Stimulated activated CD4-positive, alpha-beta T cell treated with anti-CD3 and anti-CD28 coated beads, Interleukin-15, amount 100 ng/mL, for 48 hours (primary cell): Measurements from ENCODE around the gene LPAR4.
"Not testable (repeated sequence)": the region's sequence is repeated elsewhere in the genome, so short reads cannot be mapped to it uniquely, and the experiment has no call there.

Source experiments
- DNase-seq, 2 donors: peaks; one replicate each; pipeline ENCODE4 v3.0.0-alpha.2; 2020; ENCODE audit warnings: low read depth in 2 of 2

LPAR4 gene, protein sequence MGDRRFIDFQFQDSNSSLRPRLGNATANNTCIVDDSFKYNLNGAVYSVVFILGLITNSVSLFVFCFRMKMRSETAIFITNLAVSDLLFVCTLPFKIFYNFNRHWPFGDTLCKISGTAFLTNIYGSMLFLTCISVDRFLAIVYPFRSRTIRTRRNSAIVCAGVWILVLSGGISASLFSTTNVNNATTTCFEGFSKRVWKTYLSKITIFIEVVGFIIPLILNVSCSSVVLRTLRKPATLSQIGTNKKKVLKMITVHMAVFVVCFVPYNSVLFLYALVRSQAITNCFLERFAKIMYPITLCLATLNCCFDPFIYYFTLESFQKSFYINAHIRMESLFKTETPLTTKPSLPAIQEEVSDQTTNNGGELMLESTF

DNA sequence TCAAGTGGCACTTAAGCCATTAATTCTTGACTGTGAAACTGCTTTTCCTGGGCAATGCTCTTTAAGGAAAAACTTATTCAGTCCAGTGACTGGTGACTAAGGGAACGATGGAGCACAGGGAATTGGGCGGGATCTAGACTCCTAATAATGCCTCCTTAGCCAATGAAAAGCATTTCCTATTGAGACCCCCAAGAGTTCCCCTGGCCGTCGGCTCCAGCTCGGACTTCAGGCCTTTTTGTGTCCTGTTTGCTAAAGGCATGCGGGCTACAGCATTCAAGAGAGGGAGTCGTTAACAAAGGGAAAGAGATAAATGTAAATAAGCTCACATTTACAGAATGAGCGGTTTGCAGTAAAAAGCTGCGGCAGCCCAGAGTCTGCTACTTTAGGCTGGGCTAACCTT, at the start of gene LPAR4:
TSS of gene LPAR4 (plus strand) at position 232 of the 400 bp plus-strand sequence. CDS start 7,150 bp downstream, outside the sequence.
- no peak for DNase-seq

DNA sequence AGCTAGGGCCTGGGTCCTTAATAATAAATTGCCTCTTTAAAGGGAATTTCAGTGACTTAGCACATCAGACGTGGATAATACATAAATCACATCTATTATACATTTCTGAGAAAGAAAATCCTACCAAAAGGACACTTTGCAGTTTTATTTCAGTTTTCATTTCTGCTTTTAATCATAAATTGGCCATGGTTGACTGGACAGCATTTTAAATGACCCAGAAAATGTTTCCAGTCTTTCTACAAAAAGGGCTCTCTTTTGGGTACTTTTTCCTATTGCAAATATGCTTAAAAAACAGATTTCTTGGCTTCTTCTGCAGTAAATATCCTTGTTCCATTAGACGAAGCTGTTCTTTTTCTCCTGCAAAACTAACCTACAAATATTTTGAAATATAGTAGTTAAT, 41.4 kb upstream of the LPAR4 start:
- no peak for DNase-seq

DNA sequence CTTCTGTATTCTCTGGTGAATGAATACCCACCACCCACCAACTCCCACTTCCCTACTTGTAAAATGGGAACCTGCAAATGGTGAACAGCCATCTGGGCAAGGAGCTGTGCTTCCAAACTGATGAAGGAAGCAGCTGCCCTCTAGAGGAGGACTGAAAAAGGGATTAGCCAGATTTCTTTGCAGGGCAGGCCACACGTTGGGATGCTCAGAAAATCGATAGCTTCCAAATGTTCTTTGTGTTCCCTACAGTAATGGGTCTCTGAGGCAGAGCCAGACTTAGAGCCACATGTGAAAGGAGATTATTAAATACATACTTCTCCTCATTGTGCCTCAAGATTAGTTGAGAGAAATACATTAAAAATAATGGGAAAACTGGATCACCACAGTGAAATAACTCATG, 39.3 kb upstream of the LPAR4 start:
- peak in 1 of 2 donors; percentile 1 for DNase-seq

DNA sequence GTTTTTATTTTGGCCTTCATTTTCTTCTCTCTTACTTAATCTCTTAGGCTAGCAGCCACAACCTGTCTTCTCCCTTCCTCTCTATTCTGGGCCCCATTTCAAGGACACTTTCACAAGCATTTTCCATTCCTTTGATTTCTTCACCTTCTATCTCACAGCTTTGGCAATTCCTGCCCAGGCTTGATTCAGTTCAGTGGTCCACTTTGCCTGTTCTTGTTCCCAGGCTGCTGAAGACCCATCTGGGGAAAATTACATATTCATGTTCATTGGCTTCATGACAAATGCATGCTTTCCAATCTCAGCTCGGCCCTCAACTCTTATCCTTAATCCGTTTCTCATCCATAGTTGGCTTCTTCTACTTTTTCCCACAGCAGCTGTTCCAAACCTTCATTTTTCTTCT, 38.7 kb upstream of the LPAR4 start:
- no peak for DNase-seq

DNA sequence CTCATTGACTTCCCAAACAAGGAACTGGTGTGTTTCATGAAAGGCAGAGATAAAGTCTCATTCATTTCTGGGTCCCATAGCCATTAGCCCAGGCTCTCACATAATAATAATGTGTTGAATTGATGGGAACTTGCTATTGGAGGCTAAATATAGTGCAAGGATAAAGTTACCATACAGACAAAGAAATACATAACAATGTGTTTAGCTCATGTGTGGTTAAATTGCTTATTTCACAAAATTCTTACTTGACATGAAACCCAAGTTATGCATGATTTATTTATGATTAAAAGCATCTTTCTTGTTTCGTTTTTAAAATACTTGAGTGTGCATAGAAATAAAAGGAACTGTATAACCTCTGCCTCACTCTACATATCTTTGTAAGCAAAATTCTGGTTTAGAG, 37.3 kb upstream of the LPAR4 start:
- no peak for DNase-seq

DNA sequence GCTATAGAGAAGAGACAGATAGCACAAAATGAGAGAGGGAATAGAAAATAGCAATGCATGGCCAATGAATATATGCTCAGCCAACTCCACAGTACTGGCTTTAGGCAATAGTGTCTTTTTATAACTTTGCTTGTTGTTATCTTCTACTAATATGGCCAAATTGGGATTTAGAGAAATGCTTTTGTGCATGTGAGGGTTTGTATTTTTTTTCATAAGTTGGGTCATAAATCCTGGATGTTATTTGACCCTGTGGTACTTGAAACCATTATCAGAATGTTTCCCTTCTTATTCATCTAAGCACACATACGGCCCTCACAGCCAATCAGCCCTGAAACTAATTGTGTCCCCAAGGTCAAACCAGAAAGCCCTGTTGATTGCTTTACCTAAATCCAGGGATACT, 35.2 kb upstream of the LPAR4 start:
- no peak for DNase-seq

DNA sequence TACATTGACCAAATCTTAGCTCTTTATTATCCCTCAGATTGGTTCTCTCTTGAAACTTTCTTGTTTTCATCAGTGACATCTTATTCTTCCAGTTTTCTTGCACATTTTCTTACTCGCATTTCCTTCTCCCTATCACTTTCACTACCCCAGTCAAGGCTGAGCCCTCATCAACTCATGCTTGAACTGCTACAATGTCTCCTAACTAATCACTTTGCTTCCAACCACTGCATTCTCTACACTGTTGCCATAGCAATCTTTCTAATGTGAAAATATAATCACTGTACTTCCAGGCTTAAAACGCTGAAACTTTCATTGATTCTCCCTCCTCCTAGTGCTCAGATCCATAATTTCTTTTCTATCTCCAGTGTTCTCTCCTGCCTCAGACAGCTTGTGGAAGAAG, 22.2 kb upstream of the LPAR4 start:
- no peak for DNase-seq

DNA sequence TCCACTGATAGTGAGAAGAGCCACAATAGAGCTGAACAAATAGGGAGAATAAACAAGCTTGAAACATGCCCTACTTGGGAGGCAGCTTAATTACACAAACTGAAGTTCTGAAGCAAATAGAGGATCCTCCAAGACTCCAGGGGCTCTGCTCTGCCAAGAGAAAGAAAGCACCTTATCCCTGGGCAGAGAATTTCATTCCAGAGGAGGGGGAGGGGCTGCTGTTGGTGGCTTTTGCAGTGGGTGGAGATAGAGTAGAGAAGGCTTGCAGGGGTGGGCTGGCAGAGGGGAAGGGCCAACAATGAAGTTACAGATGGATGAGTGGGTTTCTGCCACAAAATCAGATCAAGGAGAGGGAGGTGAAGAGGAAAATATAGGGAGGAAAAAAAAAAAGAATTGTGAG, 1.0 kb upstream of the LPAR4 start:
- no peak for DNase-seq

DNA sequence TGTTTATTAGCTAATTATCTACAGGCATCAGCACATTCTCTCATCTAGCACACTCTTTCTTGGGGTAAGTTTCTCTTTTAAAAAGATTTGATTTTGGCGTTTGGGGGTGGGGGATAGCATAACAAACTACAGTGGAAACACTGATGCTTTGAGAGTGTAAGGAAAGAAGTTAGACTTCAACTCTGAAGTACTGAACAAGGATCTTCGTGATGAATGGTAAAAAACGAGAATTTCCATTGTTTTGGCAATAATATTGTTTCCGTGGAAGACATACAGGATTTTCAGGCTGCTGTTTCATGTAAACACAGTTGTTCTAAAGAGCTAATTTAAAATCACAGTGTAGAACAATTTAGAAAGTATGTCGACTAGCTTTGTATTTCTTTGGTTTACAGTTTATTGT, 451 bp downstream of the LPAR4 start:
- DNase-seq: no peak

DNA sequence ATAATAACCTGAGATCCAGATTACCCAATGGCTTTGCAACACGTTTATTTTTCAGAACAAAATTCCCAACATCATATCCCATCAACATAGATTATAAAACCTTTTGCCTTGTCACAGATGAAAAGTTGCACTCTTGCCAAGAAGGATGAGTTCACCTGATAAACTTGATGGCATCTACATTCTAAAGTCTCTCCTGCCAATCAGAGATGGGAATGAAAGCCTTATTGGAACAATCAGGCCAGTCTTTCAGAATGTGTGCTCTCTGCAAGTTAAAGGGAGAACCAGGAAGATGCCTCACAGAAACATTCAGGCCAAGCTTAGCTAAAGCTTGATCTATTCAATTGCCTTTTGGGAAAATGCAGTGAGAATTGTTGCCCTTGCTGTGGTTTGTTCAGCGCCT, 1.3 kb downstream of the LPAR4 start:
- DNase-seq: no peak

DNA sequence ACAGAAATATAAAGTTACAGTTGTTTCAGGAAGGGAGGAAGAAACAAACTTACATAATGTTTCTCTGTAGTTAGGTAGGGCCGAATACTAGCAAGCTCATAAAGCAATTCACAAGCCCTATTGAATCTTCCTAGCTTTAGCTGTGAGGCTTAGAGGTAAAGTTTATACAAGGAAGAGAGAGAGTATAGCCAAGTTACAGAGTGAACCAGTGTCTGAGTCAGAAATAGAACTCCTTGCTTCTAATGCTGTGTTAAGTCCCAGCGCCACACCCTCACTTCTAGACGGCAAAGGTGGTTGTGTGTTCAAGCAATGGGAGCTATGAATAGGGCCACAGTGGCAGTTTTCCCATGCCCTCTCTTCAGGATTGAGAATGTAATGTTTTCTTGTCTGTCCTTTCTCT, 6.1 kb downstream of the LPAR4 start:
- no peak for DNase-seq

DNA sequence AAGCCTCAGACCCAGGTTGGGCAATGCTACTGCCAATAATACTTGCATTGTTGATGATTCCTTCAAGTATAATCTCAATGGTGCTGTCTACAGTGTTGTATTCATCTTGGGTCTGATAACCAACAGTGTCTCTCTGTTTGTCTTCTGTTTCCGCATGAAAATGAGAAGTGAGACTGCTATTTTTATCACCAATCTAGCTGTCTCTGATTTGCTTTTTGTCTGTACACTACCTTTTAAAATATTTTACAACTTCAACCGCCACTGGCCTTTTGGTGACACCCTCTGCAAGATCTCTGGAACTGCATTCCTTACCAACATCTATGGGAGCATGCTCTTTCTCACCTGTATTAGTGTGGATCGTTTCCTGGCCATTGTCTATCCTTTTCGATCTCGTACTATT, 7.4 kb downstream of the LPAR4 start:
- DNase-seq: no peak

DNA sequence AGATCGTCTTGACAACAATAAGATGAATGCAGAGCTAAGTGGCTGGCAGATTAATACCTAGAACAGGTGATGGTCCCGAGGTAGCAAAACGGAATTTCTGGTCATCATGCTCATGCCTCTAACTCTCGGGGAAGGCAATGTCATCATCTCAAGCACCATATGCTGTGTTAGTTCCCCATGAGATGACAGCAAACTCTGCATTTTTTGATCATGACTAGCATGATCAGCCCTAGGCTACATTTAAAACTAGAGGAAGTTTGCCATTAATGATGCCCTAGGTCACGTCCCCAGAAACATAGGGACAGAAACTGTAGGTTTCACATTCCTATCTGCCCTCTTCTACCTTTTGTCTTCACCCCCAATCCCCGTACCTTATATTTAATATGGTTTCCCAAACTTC, 11.6 kb downstream of the LPAR4 start:
- DNase-seq: no peak

DNA sequence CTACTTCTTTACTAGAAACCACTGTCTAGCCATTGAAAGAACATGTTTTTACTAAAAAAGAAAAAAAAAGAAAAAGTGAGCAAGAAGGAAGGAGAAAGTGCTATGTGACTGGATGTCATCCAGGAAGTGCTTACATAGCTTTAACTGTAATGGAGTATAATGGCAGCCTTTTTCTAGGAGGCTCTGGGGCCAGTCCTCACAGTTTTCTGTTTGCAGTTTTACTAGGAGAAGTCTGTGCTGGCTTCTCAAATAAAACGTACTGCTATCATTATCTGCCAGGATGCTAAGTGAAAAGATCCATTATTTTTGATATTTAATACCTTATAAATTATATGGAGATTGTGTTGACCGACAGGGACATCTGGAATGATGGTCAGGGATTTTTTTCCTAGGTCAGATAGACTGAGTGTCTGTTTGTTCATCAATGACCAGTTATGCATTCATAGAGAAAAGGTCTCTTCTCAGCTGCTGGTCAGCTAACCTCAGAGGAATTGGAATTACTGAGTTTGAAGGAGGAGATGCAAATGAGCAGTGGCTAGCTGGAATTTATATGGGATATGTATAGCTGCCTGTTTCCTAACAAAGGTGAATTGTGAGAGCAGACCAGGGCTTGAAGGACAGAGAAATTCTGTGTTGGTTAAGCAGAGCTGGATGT, 21.7 kb downstream of the LPAR4 start:
- no peak for DNase-seq

DNA sequence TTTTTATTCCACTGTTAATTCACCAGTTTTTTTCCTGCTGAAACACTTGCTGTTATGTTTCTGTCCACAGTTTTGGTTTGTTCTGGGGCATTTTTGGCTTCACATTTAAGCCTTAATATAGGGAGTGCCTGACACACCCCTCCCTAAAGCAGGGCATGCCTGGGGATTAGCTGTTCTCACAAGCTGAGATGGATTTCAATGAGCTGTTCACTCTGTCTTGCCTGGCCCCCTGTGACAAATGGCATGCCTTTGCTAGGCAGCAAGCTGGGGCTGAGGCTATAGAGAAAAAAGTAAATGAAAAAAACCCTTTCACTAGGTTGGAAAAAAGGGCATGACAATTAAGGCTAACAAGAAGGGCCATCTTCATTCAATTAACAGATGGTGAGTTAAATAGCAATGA, 22.4 kb downstream of the LPAR4 start:
- no peak for DNase-seq

DNA sequence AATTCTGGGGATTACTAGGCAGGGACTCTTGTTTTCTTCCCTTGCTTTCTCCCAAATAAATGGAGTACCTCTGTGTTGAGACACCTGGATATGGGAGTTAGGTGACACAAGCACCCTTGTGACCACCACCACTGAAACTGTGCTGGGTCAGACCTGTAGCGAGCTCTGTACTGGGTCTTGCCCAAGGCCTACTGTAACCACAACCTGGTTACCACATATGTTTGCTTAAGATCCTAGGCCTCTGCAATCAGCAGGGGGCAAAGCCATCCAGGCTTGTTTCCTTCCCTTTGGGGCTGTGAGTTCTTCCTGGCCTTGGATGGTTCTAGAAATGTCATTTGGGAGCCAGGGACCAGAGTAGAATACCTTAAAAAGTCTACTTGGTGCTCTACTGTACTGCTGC, 49.4 kb downstream of the LPAR4 start:
- no peak for DNase-seq

DNA sequence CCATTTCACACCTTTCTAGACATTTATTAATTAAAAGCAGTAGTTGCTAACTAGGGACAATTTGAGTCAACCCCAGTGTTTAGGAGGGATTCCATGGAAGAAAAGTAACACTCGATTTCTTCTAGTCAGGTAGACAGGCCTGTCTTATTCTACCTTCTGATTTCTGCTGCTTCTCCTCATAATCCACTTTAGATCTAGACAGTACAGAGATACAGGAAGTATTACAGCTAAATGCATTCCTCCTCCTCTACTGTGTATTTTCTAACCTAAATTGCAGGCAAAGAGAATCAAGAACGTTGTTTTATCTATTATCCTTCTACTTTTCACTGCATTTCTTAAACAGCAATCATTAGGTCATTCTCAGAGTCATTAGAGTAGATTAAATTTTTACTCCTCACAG, 52.6 kb downstream of the LPAR4 start:
- DNase-seq: no peak

DNA sequence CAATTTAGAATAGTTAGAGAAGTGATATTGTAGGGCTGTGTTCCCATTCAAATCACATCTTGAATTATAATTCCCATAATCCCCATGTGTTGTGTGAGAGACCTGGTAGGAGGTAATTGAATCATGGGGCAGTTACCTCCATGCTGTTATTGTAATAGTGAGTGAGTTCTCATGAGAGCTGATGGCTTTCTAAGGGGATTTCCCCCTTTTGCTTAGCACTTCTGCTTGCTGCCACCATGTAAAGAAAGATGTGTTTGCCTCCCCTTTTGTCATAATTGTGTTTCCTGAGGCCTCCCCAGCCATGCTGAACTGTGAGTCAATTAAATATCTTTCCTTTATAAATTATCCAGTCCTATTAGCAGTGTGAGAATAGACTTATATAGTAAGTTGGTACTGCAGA, 53.2 kb downstream of the LPAR4 start:
- no peak for DNase-seq

DNA sequence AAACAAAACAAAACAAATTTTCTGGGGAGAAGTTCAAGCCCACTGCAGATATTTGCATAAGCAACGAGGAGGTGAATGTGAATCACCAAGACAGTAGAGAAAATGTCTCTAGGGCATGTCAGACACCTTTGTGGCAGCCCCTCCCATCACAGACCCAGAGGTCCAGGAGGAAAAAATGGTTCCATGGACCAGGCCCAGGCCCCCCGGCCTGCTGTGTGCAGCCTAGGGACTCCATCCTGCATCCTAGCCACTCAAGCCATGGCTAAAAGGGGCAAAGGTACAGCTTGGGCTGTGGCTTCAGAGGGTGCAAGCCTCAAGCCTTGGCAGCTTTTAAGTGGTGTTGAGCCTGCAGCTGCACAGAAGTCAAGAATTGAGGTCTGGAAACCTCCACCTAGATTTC, 54.0 kb downstream of the LPAR4 start:
- no peak for DNase-seq

DNA sequence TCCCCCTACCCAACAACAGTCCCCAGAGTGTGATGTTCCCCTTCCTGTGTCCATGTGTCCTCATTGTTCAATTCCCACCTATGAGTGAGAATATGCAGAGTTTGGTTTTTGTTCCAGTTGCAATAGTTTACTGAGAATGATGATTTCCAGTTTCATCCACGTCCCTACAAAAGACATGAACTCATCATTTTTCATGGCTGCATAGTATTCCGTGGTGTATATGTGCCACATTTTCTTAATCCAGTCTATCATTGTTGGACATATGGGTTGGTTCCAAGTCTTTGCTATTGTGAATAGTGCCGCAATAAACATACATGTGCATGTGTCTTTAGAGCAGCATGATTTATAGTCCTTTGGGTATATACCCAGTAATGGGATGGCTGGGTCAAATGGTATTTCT, 55.0 kb downstream of the LPAR4 start:
- DNase-seq: not testable (repeated sequence)
